SKM-1 treated with dmso at 0.1 percent for 144 hours (cell line): ENCODE data around the gene BACH2.
"Not testable (repeated sequence)": the region's sequence is repeated elsewhere in the genome, so short reads cannot be mapped to it uniquely, and the experiment has no call there.

Source experiments
- DNase-seq: peaks from one replicate; lab custom pipeline; 2025; ENCODE audit not compliant: unreplicated experiment; lab: John Stamatoyannopoulos, UW

Gene BACH2

DNA sequence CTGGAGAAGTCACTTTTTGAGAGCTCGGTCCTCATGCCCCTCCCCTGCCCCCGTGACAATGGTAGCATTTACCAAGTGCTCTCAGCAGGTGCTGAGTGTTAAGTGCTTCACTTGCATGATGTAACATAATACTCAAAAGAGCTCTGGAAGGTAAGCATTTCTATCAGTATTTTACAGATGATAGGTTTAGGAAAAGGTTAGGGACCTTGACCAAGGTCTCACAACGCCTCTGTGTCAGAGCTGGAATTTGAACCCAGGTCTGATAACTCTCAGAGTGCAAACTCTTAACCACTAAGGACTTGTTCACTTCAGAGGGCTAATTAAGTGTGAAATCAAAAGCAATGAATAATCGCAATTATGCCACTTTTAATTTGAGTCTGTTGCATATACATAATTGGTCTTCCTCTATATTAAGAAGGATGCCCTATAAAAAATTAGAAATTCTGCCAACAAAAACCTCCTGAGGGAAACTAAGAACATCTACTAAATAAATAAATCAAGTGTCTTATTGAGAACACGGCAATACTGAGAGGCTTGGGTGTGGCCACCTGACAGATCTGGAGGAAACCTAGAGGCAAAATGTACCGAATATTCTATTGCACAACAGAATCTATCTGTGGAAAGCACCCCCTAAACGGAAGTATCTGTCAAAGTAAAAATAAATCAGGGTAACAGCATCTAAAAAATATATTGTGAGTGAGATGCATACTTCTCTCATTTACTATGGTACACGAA lies 109.8 kb downstream of the BACH2 start:
- DNase-seq, result no peak

DNA sequence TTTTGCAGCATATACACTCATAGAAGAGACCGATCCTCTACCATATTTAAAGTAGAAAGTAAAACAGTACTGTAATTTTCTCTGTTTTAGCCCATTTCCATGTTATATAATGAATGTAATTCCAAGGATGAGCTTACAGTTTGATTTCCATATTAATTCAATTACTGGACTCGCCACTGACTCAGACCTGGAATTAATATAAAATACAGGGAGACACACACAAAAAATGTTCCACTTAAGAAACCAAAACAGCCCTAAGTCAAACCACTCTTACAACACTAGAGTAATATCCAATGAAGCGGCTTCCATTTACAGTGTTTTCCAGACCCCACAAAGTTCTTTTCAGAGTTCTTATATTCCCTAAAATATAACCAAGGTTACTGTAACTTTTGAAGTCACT lies 110.6 kb downstream of the BACH2 start:
- no peak for DNase-seq

DNA sequence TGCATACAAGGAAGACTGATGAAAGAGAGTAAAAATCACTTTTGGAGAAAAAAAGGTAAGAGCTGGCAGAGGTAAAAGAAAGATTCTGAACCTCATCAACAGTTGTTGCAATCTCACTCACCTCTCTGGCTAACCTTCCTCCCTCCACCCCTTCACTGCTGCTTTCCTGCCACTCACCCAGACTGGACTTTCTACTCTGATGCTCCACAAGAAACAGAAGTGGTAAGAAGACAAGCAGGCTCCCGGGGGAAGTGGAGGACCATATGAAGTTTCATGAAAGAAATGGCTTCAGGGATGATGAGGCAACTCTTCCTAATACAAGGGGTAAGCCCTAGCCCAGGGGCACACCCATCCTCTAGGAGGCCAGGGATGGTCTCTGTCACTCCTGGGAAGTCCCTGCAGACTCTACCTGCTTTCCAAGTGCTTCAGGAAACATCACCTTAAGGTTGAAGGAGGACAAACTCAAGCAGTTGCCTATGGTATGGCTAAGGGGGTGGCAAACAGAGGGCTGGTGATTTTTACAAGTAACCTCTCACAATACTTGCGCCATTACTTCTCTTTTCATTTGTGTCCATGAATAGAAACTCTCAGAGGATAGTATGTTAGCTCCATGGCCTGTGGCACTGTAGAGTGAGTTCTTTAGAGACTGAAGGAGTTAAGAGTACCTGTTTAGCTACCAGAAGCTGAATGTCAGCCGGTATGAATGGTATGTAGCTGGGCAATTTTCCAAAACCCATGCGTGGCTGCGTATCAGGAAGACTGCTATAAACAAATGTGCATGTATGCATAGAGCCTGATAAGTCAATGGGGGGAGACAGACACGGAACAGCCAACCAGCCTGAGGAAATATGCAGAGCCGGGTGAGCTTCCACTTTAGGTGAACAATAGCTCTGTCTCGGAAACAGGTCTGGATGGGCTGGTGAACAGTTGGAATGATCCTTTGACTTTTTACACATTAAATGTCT lies 112.0 kb downstream of the BACH2 start:
- DNase-seq, result peak; percentile 31

DNA sequence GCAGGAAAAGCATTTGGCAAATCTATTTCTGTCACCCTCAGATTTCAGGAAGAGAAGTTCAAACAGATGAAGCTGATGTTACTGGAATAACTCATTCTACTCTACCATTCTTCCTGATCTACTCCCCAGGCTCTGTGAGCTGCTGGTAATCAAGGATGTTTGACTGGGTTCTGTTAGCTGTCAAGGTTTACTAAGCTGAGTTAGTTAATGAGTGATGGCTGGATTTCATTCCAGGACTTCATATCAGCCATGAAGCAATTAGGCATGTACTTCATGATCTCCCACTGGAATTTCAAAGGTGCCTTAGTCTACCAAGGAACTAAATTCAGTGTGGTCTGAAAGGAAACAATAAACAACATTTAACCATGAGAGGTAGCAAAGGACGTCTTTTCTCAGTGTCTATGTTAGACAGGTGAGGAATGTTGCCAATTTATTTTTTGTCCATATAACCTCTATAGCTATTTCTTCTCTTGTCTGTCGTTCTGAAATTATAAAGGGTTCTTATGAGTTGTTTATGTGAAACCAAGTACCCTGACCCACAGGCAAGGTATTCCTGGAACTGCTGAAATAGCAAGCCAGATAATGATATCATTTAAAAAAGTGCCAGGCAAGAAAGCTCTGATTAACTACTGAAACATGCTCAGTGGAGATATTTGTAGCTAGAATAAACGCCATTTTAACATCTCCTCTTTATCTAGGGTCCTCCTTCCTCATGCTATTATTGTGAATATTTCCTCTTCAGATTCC lies 112.9 kb downstream of the BACH2 start:
- no peak for DNase-seq

DNA sequence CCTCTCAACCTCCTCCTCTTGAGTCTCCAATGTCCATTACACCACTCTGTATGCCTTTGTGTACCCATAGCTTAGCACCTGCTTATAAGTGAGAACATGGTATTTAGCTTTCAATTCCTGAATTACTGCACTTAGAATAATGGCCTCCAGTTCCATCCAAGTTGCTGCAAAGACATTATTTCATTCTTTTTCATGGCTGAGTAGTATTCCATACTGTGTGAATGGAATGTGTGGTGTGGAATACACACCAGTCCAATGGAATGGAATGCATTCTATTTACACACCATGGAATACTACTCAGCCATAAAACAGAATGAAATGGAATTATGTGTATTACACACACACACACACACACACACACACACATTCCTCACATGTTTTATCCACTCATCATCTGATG lies 116.1 kb downstream of the BACH2 start:
- no peak for DNase-seq

DNA sequence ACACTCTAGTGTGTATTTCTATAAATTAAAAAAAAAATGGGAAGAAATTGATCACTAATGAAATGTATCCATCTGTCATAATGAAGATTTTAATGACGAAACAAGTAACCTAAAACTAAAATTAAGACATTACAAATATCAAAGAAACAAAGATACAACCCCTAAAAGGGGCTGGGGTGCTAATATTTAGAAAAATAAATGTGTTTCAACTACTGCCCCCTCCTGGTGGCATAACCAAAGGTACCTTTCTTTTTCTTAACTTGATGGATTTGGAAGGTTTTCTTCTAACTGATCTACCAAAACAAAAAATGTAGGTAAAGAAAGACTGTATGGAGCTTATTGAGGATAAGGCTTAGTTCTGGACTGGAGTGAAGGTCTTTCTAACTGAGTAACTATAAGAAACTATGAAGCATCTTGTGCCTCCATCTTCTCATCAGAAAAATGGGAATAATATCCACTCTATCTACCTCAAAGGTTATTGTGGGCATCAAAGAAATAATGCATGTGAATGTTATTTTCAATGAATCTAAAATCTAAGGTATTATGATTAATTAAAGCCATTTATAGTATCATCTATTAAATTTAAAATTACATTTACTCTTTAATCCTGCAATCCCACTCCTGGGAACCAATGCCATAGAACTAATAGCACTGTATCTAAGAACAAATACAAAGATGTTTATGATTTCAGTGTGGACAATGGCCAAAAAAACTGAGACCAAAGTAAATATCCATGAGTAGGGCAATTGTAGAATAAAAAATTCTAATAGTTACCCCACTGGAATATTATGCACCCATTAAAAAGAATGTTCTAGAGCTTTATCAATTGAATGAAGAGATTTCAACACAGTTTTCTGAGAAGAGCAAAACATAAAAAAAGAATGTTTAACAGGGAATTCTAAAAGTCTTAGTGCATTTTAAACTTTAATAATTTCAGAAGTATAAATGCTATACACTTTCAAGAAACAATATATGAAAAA lies 117.2 kb downstream of the BACH2 start:
- DNase-seq, result no peak

DNA sequence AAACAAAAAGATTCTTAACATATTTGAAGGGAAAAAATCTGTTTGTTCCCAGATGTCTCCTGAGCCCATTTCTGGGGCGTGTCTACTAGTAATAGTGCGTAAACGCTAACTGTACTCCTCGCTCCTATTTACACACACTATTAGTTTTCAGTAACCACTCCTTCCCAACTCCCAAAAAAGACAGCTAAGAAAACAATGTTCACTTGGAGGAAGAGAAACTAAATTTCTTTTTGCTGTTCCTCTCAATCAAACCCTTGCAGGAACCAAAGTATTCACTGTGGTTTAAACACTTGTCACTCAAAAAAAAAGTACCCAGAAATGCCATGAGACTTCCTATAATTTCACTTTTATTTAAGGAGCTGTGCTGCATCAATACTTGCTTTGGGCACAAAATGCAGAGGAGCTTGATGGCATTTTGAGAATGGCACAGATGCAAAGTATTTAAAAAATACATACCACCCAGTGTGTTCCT lies 118.2 kb downstream of the BACH2 start:
- no peak for DNase-seq

DNA sequence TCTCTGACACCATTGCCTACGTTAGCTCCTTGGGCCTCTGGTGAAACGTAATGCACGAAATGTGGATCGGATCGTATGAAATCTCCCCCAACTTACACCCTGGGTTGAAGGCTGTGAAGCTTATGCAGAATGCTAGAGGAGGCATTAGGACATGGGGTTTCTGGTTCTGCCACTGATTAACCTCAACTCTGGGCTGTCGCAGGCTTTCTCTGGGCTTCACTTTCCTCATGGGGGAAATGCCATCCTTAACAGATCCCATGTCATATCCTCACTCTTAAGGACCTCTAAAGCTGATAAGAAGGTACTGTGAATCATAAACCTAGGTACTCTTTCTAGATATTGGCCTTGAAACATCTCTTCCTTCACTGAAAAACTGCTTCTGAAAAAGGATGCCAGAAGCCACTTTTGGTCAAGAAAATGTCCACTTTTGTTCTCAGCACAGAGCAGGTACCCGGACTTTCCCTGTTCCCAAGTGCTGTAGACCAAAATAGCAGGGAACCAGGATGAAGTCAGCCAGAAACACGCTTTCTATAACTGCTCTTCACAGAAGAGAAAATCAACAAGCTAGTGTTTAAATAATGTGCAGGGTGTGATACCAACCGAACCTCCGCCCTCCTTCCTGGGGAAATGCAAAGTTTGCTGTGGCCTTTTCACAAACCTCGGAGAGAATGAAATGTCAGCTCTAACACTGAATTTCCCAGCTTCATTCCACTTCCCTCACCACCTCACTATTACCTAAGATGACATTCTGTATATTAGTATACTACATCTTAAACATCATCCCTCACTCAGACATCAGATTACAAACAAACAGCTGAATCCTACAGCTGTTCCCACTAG lies 118.9 kb downstream of the BACH2 start:
- no peak for DNase-seq

DNA sequence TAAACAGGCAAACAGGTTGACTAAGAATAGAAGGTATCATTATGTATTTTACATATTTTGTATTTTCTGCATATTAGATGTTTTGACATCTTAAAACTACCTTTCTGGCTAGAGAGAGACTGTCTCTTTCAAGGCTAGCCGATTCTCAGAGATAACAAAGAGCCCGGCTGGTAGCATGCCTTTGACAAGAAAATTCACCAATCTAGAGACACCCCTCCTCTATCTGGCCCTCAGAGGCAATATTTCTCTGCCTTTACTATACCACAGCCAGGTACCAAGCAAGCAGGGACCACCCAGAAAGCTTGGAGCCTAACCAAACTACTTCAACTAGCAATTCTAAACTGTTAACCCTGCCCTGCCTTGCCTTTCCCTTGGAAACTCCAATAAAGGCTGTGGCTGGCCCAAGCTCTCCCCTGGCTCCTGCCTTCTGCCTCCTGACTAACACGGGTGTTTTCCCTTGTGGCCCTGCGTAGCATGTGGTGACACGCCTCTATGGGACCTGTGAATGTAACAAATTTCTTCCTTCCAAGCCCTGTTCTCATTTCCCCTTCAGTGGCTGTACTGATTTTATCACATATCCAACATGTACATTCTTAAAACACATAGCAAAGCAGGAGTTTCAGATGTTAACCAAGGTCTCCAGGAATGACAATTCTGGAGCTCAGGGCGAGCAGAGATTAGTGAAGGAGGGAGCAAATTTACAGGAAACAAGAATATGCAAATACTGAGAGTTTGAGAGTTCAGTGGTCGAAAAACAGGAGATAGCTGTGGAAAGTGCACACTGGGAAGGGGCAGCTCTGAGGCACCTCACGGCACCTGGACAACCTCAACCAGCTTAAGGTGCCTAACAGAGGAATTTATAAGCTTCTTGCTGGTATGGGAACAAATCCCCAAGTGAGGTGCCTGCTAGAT lies 120.8 kb downstream of the BACH2 start:
- DNase-seq, result no peak

DNA sequence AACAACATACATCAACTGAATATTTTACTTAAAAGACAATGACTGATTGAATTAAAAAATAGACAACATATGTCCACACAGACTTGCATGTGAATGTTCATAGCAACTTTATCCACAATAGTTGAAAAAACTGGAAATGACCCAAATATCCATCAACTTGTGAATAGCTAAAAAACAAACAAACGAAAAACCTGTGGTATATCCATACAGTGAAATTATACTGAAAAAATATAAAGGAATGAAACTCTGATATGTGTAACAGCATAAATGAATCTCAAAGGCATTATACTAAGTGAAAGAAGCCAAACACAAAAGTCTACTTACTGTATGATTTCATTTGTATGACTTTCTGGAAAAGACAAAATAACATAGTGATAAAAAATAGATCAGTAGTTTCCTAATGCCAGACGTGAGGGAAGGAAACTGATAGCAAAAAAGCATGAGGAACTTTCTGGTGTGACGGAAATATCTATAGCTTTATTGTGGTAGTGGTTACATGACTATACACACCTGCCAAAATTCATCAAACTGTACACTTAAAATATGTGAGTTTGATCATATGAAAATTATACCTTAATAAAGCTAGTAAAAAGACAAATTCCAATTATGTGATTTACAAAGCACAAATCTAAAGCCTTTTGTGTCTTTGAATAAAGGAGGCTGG lies 123.2 kb downstream of the BACH2 start:
- DNase-seq, result no peak

DNA sequence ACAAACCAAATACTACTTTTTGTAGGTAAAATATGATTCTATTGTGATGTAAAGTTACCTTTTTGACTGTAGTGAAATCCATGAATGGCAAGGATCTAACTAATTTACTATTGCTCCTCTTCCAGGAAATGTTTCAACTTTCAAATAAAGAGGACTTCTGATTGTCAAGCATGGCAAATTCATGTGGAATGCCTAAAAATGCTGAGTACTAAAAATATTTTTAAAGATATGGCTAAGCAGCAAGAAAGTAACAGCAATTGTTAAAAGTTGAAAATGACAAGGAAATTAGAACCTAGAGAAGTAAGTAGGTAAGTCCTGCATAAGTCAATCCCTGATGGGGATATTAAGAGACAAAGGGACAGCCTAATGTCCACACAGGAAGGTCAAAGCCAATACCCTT lies 126.0 kb downstream of the BACH2 start:
- DNase-seq, result no peak

DNA sequence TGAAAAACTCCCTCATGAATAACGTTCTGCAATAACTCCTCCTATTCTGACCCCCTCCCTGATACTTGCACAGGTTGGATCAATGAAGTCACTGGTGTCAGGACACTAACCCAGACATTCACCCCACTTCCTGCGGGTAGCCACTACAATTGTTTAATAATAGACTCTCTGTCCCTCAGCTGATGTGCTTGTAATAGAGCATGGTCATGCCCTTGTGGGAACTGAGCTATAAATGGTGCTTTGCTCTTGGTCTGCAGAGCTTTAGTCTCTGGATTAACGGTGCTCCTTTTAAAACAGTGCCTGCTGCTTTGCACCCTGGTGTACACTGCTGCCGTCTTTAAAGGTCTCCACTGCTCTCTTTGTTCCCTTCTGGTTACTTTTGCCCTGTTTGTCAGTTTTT lies 127.3 kb downstream of the BACH2 start:
- DNase-seq, result no peak

DNA sequence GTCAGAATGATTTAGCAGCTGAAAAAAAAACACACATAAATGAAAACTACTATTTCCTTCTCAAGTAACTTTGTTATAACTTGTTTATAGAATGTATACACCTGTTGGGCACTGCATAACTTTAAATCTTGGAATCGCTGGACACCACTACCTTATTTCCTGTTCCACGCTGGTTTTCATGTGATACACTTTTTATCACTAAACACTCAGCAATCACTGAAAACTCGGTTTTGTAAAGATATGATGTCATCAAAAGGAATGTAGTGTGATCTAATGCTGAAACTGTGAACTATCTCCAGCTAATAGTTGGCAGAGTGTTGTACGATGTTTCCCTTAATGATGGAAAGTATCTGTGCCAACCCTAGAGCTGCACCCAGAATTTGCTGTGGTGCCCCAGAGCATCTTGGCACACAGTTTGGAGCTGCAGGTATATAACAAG lies 127.9 kb downstream of the BACH2 start:
- DNase-seq, result no peak

DNA sequence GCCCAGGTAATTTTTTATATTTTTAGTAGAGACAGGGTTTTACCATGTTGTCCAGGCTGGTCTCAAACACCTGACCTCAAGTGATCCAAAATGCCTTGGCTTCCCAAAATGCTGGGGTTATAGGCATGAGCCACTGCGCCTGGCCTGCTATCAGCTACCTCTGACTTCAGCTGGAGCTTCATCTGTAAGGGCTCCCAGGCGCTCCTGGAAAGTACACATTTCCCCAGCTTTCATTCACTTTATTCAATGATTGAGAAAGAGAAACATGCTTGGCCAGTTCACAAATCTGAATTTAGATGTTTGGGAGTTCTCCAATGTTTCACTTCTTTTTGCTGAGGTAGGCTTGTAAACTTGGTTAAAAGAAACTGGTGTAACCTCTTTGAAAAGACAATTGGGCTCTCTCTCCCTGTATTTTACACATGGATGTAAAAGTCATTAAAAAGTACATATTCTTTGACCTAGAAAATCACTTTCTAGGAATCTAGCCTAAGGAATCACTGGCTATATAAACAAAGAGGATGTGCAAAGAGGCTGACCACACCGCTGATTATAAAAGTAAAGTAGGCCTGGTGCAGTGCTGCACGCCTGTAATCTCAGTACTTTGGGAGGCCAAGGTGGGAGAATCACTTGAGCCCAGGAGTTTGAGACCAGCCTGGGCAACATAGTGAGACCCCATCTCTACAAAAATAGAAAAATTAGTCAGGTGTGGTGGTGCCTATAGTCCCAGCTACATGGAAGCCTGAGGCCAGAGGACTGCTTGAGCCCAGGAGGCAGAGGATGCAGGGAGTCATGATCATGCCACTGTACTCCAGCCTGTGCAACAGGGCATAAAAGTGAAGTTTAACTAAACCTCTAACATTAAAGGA lies 128.9 kb downstream of the BACH2 start:
- DNase-seq, result no peak

DNA sequence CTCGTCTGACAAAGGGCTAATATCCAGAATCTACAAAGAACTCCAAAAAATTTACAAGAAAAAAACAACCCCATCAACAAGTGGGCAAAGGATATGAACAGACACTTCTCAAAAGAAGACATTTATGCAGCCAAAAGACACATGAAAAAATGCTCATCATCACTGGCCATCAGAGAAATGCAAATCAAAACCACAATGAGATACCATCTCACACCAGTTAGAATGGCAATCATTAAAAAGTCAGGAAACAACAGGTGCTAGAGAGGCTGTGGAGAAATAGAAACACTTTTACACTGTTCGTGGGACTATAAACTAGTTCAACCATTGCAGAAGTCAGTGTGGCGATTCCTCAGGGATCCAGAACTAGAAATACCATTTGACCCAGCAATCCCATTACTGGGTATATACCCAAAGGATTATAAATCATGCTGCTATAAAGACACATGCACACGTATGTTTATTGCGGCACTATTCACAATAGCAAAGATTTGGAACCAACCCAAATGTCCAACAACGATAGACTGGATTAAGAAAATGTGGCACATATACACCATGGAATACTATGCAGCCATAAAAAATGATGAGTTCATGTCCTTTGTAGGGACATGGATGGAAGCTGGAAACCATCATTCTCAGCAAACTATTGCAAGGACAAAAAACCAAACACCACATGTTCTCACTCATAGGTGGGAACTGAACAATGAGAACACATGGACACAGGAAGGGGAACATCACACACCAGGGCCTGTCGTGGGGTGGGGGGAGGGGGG lies 130.3 kb downstream of the BACH2 start:
- not testable (repeated sequence) for DNase-seq
